Measurements from ENCODE around the gene MPDU1. TPM values are rescaled to one million over a fixed set of nuclear protein-coding genes. Genes with fewer than 3 reads are reported as not detected.

MPDU1 gene
- total and polyA plus RNA-seq, 2 of the 13 experiments (the other 11 are each of a cell fraction or from before 2014, with no cell fraction given) = 112 to 167 TPM

- TF ChIP-seq ZNF816 (CRISPR knock-in tag; IDR thresholded peaks at IDR 0.05; ENCODE audit: borderline replicate concordance) (peak; percentile 69; the same call in 1 of the 2 replicates), SALL1 (CRISPR knock-in tag; IDR thresholded peaks at IDR 0.05) (peak; percentile 75; the same call in 1 of the 2 replicates), HOXA9 (CRISPR knock-in tag; IDR thresholded peaks at IDR 0.05; ENCODE audit: borderline replicate concordance) (no peak), CSRNP2 (CRISPR knock-in tag; conservative IDR thresholded peaks at IDR 0.05; ENCODE audit: low read depth) (no peak), ZNF710 (CRISPR knock-in tag; IDR thresholded peaks at IDR 0.05; ENCODE audit: borderline replicate concordance) (no peak), SKI (IDR thresholded peaks at IDR 0.05; ENCODE audit: partially characterized antibody) (peak; percentile 74), ZNF770 (CRISPR knock-in tag; IDR thresholded peaks at IDR 0.05) (peak; percentile 75), ZSCAN25 (CRISPR knock-in tag; IDR thresholded peaks at IDR 0.05) (0 out of 2 replicates have a peak, but pooled peaks have one; percentile 16), ZNF296 (CRISPR knock-in tag; conservative IDR thresholded peaks at IDR 0.05) (no peak), ZNF264 (CRISPR knock-in tag; IDR thresholded peaks at IDR 0.05) (peak; percentile 60; the same call in 1 of the 2 replicates), NFE2L1 (CRISPR knock-in tag; IDR thresholded peaks at IDR 0.05; ENCODE audit: borderline replicate concordance) (no peak), ARID2 (CRISPR knock-in tag; IDR thresholded peaks at IDR 0.05; ENCODE audit: borderline replicate concordance) (no peak), POLR2AphosphoS5 (IDR thresholded peaks at IDR 0.05; ENCODE audit: low read depth, low read length) (peak; percentile 89), ZFP36L1 (CRISPR knock-in tag; IDR thresholded peaks at IDR 0.05) (no peak), CENPBD1 (CRISPR knock-in tag; IDR thresholded peaks at IDR 0.05; ENCODE audit: borderline replicate concordance, low read depth) (no peak), LRRFIP1 (CRISPR knock-in tag; conservative IDR thresholded peaks at IDR 0.05) (no peak), TMF1 (CRISPR knock-in tag; IDR thresholded peaks at IDR 0.05; ENCODE audit: low read depth) (no peak; the same call in 1 of the 2 replicates)
Observed at GRCh38 chr17:7627250-7628121, 43.8 kb downstream of the MPDU1 start, which contains the start of gene SAT2 (continued).

All from HepG2 (cell line).